HEK293 (cell line): ENCODE data around the gene KIAA0825.

ENCODE experiments used
- CTCF ChIP-seq: fragments of 450-650 bp; formaldehyde crosslinking; IDR thresholded peaks from 2 replicates; pipeline ENCODE4 v1.5.1; 2016; ENCODE audit warnings: missing biosample characterization, missing genetic modification characterization
- PRDM10 ChIP-seq: fragments of 450-650 bp; formaldehyde crosslinking; IDR thresholded peaks from 2 replicates; pipeline ENCODE4 v1.5.1; 2016; ENCODE audit warnings: missing biosample characterization, missing genetic modification characterization
- ZBTB48 ChIP-seq: fragments of 450-650 bp; formaldehyde crosslinking; IDR thresholded peaks from 2 replicates; pipeline ENCODE4 v1.5.1; 2016; ENCODE audit warnings: missing biosample characterization, missing genetic modification characterization
- ZNF37A ChIP-seq: fragments of 450-650 bp; IDR thresholded peaks from 2 replicates; pipeline ENCODE4 v1.5.1; 2018; ENCODE audit warnings: missing biosample characterization, missing genetic modification characterization
- ZNF791 ChIP-seq: fragments of 450-650 bp; formaldehyde crosslinking; IDR thresholded peaks from 2 replicates; pipeline ENCODE4 v1.5.1; 2016; ENCODE audit warnings: missing biosample characterization, missing genetic modification characterization

- no peak for TF ChIP-seq ZNF791 (tag by site-specific recombination)
- TF ChIP-seq ZNF37A (tag by site-specific recombination) = no peak
- TF ChIP-seq CTCF (tag by site-specific recombination) = no peak
- TF ChIP-seq PRDM10 (tag by site-specific recombination) = no peak
- TF ChIP-seq ZBTB48 (tag by site-specific recombination) = no peak
These were observed 209.0 kb downstream of the KIAA0825 start for GRCh38 chr5:94409440-94409839.
